Vagina (tissue), 2 donors: ENCODE results near the gene NAV2. TPM values are rescaled to one million over a fixed set of nuclear protein-coding genes. Genes with fewer than 3 reads are reported as not detected.
A peak's percentile ranks its signal among the peaks of the same experiment; 100 is the strongest.

Experiments used
- DNase-seq, 2 donors: peaks; one replicate each; pipeline ENCODE4 v3.0.0-alpha.2; 2017; ENCODE audit errors: extremely low spot score in 2 of 2
- H3K27ac ChIP-seq: fragments of 200-600 bp; sonication (generic); one replicate; pipeline ENCODE4 v1.5.1; 2019
- H3K27me3 ChIP-seq: fragments of 200-600 bp; sonication (generic); one replicate; pipeline ENCODE4 v1.5.1; 2019
- H3K36me3 ChIP-seq, 2 donors: fragments of 200-600 bp; sonication (generic); one replicate each; pipeline ENCODE4 v1.5.1; 2017 to 2019
- H3K4me1 ChIP-seq: fragments of 200-600 bp; sonication (generic); one replicate; pipeline ENCODE4 v1.5.1; 2019
- H3K4me3 ChIP-seq, 2 donors: fragments of 200-600 bp; sonication (generic); 1 replicate in 1 of 2; 2 replicates in 1 of 2; pipeline ENCODE4 v1.5.1; 2016 to 2019
- H3K9me3 ChIP-seq: fragments of 200-600 bp; sonication (generic); one replicate; pipeline ENCODE4 v1.5.1; 2019
- POLR2A ChIP-seq, 2 donors: fragments of 450-650 bp; IDR thresholded peaks; one replicate each; pipeline ENCODE4 v1.6.1; 2017; ENCODE audit warnings: antibody characterized with exemption in 2 of 2, mild to moderate bottlenecking in 2 of 2, moderate library complexity in 2 of 2
- POLR2AphosphoS5 ChIP-seq, 2 donors: sonication (generic); formaldehyde crosslinking; IDR thresholded peaks; one replicate each; pipeline ENCODE4 v1.9.0; 2017; ENCODE audit warnings: antibody characterized with exemption in 2 of 2, mild to moderate bottlenecking in 2 of 2, low read depth in 1 of 2; ENCODE audit not compliant: insufficient read depth in 1 of 2
- intact Hi-C: fragments of 100-400 bp; cut with DNase I; formaldehyde crosslinking; loops from one replicate; pipeline ENCODE4 v1.15.1; 2023
- total RNA-seq: library from RNA; depleted of rRNA; stranded (reverse); fragments of >200 nt; gene quantifications from one replicate; pipeline ENCODE4 v1.2.3, GENCODE V29; 2016
- TF ChIP-seq, protein P1 (sequence below), 3 experiments: fragments of 450-650 bp in 2 of 3; fragments of 200-600 bp in 1 of 3; sonication (generic) in 1 of 3; IDR thresholded peaks; one replicate each; pipeline ENCODE4 v1.5.1; 2017 to 2019; ENCODE audit warnings: antibody characterized with exemption in 3 of 3, mild to moderate bottlenecking in 2 of 3, moderate library complexity in 2 of 3

The NAV2 gene
- total RNA-seq, 1 donor from 2014 or later, result 25.3 TPM

- intact Hi-C loops, result no loop called here
- peaks cover 0 to 16% of the 10 kb centered on the region in 2 donors for H3K36me3 ChIP-seq
- H3K27me3 ChIP-seq, result no peaks in the 10 kb centered on the region
- no peaks in the 10 kb centered on the region for H3K9me3 ChIP-seq
- H3K4me1 ChIP-seq, result no peaks in the 10 kb centered on the region
- TF ChIP-seq POLR2AphosphoS5 (IDR thresholded peaks at IDR 0.05; ENCODE audit: insufficient read depth in 1 of 2, low read depth in 1 of 2), result no peak
- TF ChIP-seq, protein P1, sequence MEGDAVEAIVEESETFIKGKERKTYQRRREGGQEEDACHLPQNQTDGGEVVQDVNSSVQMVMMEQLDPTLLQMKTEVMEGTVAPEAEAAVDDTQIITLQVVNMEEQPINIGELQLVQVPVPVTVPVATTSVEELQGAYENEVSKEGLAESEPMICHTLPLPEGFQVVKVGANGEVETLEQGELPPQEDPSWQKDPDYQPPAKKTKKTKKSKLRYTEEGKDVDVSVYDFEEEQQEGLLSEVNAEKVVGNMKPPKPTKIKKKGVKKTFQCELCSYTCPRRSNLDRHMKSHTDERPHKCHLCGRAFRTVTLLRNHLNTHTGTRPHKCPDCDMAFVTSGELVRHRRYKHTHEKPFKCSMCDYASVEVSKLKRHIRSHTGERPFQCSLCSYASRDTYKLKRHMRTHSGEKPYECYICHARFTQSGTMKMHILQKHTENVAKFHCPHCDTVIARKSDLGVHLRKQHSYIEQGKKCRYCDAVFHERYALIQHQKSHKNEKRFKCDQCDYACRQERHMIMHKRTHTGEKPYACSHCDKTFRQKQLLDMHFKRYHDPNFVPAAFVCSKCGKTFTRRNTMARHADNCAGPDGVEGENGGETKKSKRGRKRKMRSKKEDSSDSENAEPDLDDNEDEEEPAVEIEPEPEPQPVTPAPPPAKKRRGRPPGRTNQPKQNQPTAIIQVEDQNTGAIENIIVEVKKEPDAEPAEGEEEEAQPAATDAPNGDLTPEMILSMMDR (IDR thresholded peaks at IDR 0.05), result no peak
- no peak for TF ChIP-seq POLR2A (IDR thresholded peaks at IDR 0.05)
- H3K4me3 ChIP-seq, result no peak overlapping the region
- peak; percentile 55 to 65 for DNase-seq
- no peak overlapping the region for H3K27ac ChIP-seq
Measured at GRCh38 chr11:19934828-19935259, 222.2 kb downstream of the NAV2 start.

GRCh38 chr11:19935507-19935906, 222.9 kb downstream of the NAV2 start:
- TF ChIP-seq, protein P1 (IDR thresholded peaks at IDR 0.05), result no peak
- TF ChIP-seq POLR2AphosphoS5 (IDR thresholded peaks at IDR 0.05; ENCODE audit: insufficient read depth in 1 of 2, low read depth in 1 of 2), result no peak
- TF ChIP-seq POLR2A (IDR thresholded peaks at IDR 0.05), result no peak

DNA sequence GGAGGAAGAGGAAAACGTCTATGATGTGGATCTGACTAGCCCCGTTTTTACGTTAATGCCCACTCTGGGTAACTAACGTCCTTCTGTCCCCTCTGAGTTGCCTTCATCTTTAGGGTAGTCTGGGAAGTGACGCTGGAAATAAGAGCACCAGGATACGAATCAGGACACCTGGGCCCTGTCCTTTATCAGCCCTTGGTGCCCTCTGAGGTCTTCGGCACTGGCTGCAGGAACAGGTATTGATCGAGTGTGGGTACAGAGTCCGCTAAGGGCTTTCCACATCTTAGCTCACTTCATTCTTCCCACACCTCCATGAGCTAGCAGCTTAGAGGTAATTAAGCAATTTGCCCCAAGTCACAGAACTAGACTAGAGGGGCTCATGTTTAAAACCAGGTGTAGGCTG, 223.8 kb downstream of the NAV2 start:
- Histone ChIP-seq H3K36me3 (peaks cover 0 to 16% of the 10 kb centered on the region in 2 donors), H3K4me1 (no peaks in the 10 kb centered on the region), H3K4me3 (no peak overlapping the region), H3K9me3 (no peaks in the 10 kb centered on the region), H3K27me3 (no peaks in the 10 kb centered on the region), H3K27ac (no peak overlapping the region)
- intact Hi-C loops, result no loop called here
- TF ChIP-seq, protein P1 (IDR thresholded peaks at IDR 0.05), result no peak
- peak; percentile 58 to 67 for DNase-seq

More at GRCh38 chr11:19935507-19935906, 222.9 kb downstream of the NAV2 start:
- Histone ChIP-seq H3K36me3 (peaks cover 0 to 16% of the 10 kb centered on the region in 2 donors), H3K4me1 (no peaks in the 10 kb centered on the region), H3K27me3 (no peaks in the 10 kb centered on the region), H3K4me3 (no peak overlapping the region), H3K9me3 (no peaks in the 10 kb centered on the region), H3K27ac (no peak overlapping the region)
- intact Hi-C loops, result no loop called here
- peak in 1 of 2 donors; percentile 43 for DNase-seq

- peak; percentile 7 to 62 for DNase-seq
- no peaks in the 10 kb centered on the region for H3K9me3 ChIP-seq
- peaks cover 0 to 13% of the 10 kb centered on the region in 2 donors for H3K36me3 ChIP-seq
- no peak overlapping the region for H3K27ac ChIP-seq
- no peak overlapping the region for H3K4me3 ChIP-seq
- no peaks in the 10 kb centered on the region for H3K27me3 ChIP-seq
- TF ChIP-seq, protein P1 (IDR thresholded peaks at IDR 0.05), result peak in 2 of 3 experiments; percentile 37 to 41
- TF ChIP-seq POLR2AphosphoS5 (IDR thresholded peaks at IDR 0.05; ENCODE audit: insufficient read depth in 1 of 2, low read depth in 1 of 2), result no peak
- intact Hi-C loops, result no loop called here
- H3K4me1 ChIP-seq, result no peaks in the 10 kb centered on the region
Measured at GRCh38 chr11:19938169-19938856, 225.7 kb downstream of the NAV2 start.

DNA sequence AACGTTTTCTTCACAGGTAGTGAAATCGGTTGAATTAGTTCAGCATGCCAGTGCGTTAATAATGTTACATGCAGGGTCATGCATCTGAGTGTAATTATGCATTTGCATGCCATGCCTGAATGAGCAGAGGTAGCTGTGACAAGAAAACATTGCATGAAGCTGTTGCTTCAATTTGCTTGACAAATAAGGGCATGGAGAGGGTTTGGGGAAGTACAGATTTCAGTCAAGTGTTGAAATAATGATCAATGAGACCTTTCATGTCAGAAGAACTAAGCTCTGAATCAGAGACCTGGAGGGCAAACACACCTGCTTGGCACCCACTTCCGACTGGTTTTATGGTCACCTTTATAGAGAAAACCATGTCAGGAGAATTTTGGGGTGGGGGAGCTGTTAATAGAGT, 226.2 kb downstream of the NAV2 start:
- no peak overlapping the region for H3K27ac ChIP-seq
- TF ChIP-seq POLR2AphosphoS5 (IDR thresholded peaks at IDR 0.05; ENCODE audit: insufficient read depth in 1 of 2, low read depth in 1 of 2), result no peak
- TF ChIP-seq, protein P1 (IDR thresholded peaks at IDR 0.05), result no peak
- no peak for TF ChIP-seq POLR2A (IDR thresholded peaks at IDR 0.05)
- no peak overlapping the region for H3K4me3 ChIP-seq
- no peaks in the 10 kb centered on the region for H3K9me3 ChIP-seq
- intact Hi-C loops, result no loop called here
- no peaks in the 10 kb centered on the region for H3K4me1 ChIP-seq
- H3K27me3 ChIP-seq, result no peaks in the 10 kb centered on the region
- peaks cover 0 to 7% of the 10 kb centered on the region in 2 donors for H3K36me3 ChIP-seq
- peak in 1 of 2 donors; percentile 16 for DNase-seq
